ENCODE data around the gene ZNF610. TPM values are rescaled to one million over a fixed set of nuclear protein-coding genes. Genes with fewer than 3 reads are reported as not detected.
A peak's percentile ranks its signal among the peaks of the same experiment; 100 is the strongest.

Gene ZNF610
- total RNA-seq, 1 experiment from 2014 or later = not detected

DNA sequence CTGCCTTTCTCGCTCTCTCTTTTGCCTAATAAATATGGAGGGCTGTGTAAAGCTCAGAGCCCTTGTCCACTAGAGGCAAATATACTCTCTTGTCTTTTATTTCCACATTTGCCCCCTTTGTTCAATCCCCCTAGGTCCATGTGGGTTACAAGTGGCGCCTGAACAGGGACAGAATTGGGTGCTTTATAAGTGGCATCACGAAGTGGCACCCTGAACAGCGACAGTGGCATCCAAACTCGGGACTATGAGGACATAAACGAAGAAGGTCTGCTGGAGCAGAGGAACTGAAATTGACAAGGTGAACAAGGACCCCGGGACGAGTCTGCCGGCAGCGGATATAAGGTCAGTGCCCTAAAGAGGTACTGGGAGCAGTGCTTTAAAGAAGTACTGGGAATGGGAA lies 4.3 kb upstream of the ZNF610 start:
- in situ Hi-C loops (cut with HindIII; ENCODE audit: low pct_unique_long_range_greater_than_20kb, low sequenced_read_pairs) (no loop called here), intact Hi-C loops (cut with micrococcal nuclease; ENCODE audit: unreplicated experiment) (no loop called here)
- BruUV-seq (replicated peaks) = no TSS peak
- no peak for DNase-seq (ENCODE audit: low read depth, low spot score)
- no peak overlapping the region for H3K4me3 ChIP-seq (ENCODE audit: low read depth in 2 of 2, low read length in 2 of 2)
- ATAC-seq = no peak
- no peaks in the 10 kb centered on the region for H3K4me1 ChIP-seq (ENCODE audit: control insufficient read depth, insufficient read depth, low read length)
- ChIA-PET POLR2A (no interaction called here), CTCF (no interaction called here)
- no peaks in the 10 kb centered on the region for H3K36me3 ChIP-seq (ENCODE audit: control insufficient read depth, insufficient read depth, low read length)
- no peaks in the 10 kb centered on the region for H3K27me3 ChIP-seq (ENCODE audit: control insufficient read depth, insufficient read depth, low read length)
- H3K27ac ChIP-seq (ENCODE audit: low read length) = no peak overlapping the region
- H3K9me3 ChIP-seq (ENCODE audit: control insufficient read depth, insufficient read depth, low read depth, low read length) = peaks cover 10% of the 10 kb centered on the region; the same call in 1 of the 2 replicates
- TF ChIP-seq TCF7L2 (IDR thresholded peaks at IDR 0.05; ENCODE audit: low read depth, low read length) (no peak), POLR2AphosphoS5 (IDR thresholded peaks at IDR 0.05; ENCODE audit: low read depth, low read length) (no peak), SIN3A (IDR thresholded peaks at IDR 0.05; ENCODE audit: borderline replicate concordance, insufficient read depth, low read depth, low read length) (no peak)
- TF ChIP-seq, protein P1, sequence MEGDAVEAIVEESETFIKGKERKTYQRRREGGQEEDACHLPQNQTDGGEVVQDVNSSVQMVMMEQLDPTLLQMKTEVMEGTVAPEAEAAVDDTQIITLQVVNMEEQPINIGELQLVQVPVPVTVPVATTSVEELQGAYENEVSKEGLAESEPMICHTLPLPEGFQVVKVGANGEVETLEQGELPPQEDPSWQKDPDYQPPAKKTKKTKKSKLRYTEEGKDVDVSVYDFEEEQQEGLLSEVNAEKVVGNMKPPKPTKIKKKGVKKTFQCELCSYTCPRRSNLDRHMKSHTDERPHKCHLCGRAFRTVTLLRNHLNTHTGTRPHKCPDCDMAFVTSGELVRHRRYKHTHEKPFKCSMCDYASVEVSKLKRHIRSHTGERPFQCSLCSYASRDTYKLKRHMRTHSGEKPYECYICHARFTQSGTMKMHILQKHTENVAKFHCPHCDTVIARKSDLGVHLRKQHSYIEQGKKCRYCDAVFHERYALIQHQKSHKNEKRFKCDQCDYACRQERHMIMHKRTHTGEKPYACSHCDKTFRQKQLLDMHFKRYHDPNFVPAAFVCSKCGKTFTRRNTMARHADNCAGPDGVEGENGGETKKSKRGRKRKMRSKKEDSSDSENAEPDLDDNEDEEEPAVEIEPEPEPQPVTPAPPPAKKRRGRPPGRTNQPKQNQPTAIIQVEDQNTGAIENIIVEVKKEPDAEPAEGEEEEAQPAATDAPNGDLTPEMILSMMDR (IDR thresholded peaks at IDR 0.05) = no peak
- TF ChIP-seq, protein P2, sequence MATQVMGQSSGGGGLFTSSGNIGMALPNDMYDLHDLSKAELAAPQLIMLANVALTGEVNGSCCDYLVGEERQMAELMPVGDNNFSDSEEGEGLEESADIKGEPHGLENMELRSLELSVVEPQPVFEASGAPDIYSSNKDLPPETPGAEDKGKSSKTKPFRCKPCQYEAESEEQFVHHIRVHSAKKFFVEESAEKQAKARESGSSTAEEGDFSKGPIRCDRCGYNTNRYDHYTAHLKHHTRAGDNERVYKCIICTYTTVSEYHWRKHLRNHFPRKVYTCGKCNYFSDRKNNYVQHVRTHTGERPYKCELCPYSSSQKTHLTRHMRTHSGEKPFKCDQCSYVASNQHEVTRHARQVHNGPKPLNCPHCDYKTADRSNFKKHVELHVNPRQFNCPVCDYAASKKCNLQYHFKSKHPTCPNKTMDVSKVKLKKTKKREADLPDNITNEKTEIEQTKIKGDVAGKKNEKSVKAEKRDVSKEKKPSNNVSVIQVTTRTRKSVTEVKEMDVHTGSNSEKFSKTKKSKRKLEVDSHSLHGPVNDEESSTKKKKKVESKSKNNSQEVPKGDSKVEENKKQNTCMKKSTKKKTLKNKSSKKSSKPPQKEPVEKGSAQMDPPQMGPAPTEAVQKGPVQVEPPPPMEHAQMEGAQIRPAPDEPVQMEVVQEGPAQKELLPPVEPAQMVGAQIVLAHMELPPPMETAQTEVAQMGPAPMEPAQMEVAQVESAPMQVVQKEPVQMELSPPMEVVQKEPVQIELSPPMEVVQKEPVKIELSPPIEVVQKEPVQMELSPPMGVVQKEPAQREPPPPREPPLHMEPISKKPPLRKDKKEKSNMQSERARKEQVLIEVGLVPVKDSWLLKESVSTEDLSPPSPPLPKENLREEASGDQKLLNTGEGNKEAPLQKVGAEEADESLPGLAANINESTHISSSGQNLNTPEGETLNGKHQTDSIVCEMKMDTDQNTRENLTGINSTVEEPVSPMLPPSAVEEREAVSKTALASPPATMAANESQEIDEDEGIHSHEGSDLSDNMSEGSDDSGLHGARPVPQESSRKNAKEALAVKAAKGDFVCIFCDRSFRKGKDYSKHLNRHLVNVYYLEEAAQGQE (IDR thresholded peaks at IDR 0.05; ENCODE audit: insufficient read depth in 1 of 2, low read depth in 2 of 2, low read length in 1 of 2) = no peak

DNA sequence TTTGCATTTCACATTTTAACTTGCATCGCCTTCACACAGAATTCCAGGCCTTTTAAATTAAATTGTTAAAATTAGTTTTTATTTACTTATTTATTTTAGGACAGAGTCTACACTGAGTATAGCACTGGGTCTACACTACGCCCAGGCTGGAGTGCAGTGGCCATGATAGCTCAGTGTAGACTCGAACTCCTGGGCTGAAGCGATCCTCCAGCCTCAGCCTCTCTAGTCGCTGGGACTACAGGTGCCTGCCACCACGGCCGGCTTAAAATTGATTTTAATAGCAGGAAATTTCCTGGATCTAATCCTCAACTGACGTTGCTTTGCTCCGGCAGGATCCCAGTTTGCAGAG lies 301 bp upstream of the ZNF610 start:
- TF ChIP-seq, protein P1 (IDR thresholded peaks at IDR 0.05) = no peak
- no peak for TF ChIP-seq POLR2AphosphoS5 (IDR thresholded peaks at IDR 0.05; ENCODE audit: low read depth, low read length)
- TF ChIP-seq, protein P2 (IDR thresholded peaks at IDR 0.05; ENCODE audit: insufficient read depth in 1 of 2, low read depth in 2 of 2, low read length in 1 of 2) = no peak
- TF ChIP-seq TCF7L2 (IDR thresholded peaks at IDR 0.05; ENCODE audit: low read depth, low read length) = no peak
- TF ChIP-seq SIN3A (IDR thresholded peaks at IDR 0.05; ENCODE audit: borderline replicate concordance, insufficient read depth, low read depth, low read length) = no peak
- peak overlapping the region in 1 of 2 experiments; percentile 39; a peak in 1 of 4 replicates for H3K4me3 ChIP-seq (ENCODE audit: low read depth in 2 of 2, low read length in 2 of 2)
- intact Hi-C loops (cut with micrococcal nuclease; ENCODE audit: unreplicated experiment) (no loop called here), in situ Hi-C loops (cut with HindIII; ENCODE audit: low pct_unique_long_range_greater_than_20kb, low sequenced_read_pairs) (no loop called here)
- no peak overlapping the region for H3K27ac ChIP-seq (ENCODE audit: low read length)
- H3K27me3 ChIP-seq (ENCODE audit: control insufficient read depth, insufficient read depth, low read length) = no peaks in the 10 kb centered on the region
- no peak for ATAC-seq
- DNase-seq (ENCODE audit: low read depth, low spot score) = no peak
- BruUV-seq (replicated peaks) = no TSS peak
- H3K36me3 ChIP-seq (ENCODE audit: control insufficient read depth, insufficient read depth, low read length) = no peaks in the 10 kb centered on the region
- H3K4me1 ChIP-seq (ENCODE audit: control insufficient read depth, insufficient read depth, low read length) = no peaks in the 10 kb centered on the region
- H3K9me3 ChIP-seq (ENCODE audit: control insufficient read depth, insufficient read depth, low read depth, low read length) = peaks cover 7% of the 10 kb centered on the region; the same call in 1 of the 2 replicates
- ChIA-PET POLR2A (no interaction called here), CTCF (no interaction called here)

Data from Panc1 (cell line).